ENCODE measurements around the gene EIF2D.

EIF2D gene

DNA sequence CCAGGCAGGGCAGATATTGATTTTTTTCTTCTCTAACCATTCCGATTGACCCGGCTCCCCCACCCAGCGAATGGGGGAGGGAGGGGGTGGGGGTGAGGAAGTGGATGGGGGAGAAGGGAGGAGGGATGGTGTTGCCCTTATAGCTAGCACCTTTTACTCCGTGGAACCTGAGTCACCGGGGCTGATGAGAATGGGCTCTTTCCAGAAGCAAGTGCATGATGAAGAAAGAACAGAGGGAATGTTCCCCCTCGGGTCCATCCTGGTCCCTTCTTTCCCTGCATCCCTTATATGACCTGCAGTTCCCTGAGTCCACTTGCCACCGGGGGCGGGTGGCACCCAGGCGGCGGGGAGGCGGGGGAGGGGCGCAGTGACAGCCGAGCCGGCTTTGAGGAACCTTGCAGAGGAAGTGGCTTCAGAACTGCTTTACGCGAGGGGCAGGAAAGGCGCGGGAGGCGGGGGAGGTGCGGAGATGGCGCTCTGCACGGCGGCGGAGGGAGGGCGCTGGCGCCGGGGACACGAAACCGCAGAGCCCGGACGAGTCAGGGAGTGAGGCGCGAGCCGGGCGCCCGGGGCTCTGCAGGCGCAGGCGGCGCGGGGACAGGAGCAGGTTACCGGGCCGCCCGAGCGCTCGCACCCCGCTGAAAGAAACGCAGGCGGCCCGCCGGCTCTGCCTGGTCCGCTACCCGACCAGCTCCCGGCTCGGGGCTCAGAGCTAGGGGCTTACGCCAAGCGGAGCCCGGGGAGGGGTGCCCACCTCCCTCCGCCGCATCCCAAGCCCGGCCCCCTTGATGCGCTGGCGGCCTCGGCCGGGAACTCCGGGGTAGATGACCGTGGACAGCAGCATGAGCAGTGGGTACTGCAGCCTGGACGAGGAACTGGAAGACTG, 55.3 kb downstream of the EIF2D start:
- H3K36me3 Mint-ChIP-seq: peaks cover 50% of the 10 kb centered on the region
- peak; percentile 79 to 93 for DNase-seq (ENCODE audit: low spot score in 2 of 2)
- H3K9me3 Mint-ChIP-seq: no peaks in the 10 kb centered on the region
- ATAC-seq: peak; percentile 79
- H3K4me3 Mint-ChIP-seq: peak overlapping the region; percentile 88
- H3K4me1 Mint-ChIP-seq: peaks cover 73% of the 10 kb centered on the region
- peak overlapping the region; percentile 99 for H3K27ac Mint-ChIP-seq

DNA sequence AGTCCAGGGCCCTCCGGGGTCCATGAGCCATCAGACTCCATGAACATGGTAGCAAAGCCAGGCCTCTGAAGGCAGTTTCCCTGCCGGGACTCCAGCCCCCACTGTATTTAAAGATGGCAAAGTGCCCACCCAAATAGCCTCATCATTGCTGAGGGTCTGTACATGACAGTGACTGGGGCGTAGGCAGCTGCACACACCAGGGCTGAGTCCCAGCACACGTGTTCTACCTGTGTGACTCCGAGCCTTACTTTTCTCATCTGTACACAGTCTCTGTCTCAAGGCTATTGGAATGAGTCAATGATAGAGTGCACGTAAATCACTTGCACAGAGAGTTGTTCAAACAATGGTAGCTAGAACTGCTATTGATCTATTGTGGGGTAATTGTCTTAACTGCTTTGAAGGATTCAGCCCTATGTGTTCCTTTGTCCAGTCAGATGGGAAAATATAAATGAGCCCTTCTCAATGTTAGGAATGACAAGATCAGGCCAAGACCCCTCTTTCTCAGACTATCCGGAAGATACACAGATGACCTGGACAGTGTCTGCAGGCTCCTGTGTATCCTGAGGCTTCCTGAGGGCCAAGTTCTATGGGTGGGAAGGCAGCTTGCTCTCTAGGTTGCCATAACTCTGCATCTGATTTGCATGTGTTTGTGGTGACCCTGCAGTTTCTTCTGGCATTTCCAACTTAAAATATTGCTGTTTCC, 56.1 kb downstream of the EIF2D start:
- peak in 1 of 2 donors; percentile 58 for DNase-seq (ENCODE audit: low spot score in 2 of 2)
- no peaks in the 10 kb centered on the region for H3K9me3 Mint-ChIP-seq
- H3K4me1 Mint-ChIP-seq: peaks cover 73% of the 10 kb centered on the region
- H3K27ac Mint-ChIP-seq: peak overlapping the region; percentile 99
- H3K36me3 Mint-ChIP-seq: peaks cover 42% of the 10 kb centered on the region
- peak overlapping the region; percentile 88 for H3K4me3 Mint-ChIP-seq
- ATAC-seq: peak; percentile 69

DNA sequence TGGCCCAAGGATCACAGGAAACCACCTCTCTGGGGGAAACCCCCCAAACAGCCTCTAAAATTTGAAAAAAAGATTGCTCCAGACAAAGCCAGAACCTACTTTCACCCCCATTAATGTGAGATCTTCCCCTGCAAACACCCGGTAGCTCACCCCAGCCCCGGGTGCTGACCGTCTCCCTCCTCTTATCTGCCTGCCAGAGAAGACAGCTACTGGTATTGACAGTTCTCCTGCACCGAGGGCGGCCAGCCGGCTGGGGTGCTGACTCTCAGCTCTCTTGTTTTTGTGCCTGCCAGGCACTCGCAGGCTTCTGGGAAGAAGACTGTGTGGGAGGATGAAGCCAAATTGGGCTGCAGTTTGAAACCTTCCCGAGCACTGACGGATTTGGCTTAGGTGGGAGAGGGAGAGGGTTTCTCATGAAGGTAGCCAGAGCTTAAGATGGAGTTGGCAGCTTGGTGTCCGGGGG, 56.8 kb downstream of the EIF2D start:
- Mint-ChIP-seq H3K27ac (peak overlapping the region; percentile 99), H3K4me3 (peak overlapping the region; percentile 88), H3K4me1 (peaks cover 69% of the 10 kb centered on the region), H3K9me3 (no peaks in the 10 kb centered on the region), H3K36me3 (peaks cover 35% of the 10 kb centered on the region)
- ATAC-seq: no peak
- DNase-seq (ENCODE audit: low spot score in 2 of 2): no peak

DNA sequence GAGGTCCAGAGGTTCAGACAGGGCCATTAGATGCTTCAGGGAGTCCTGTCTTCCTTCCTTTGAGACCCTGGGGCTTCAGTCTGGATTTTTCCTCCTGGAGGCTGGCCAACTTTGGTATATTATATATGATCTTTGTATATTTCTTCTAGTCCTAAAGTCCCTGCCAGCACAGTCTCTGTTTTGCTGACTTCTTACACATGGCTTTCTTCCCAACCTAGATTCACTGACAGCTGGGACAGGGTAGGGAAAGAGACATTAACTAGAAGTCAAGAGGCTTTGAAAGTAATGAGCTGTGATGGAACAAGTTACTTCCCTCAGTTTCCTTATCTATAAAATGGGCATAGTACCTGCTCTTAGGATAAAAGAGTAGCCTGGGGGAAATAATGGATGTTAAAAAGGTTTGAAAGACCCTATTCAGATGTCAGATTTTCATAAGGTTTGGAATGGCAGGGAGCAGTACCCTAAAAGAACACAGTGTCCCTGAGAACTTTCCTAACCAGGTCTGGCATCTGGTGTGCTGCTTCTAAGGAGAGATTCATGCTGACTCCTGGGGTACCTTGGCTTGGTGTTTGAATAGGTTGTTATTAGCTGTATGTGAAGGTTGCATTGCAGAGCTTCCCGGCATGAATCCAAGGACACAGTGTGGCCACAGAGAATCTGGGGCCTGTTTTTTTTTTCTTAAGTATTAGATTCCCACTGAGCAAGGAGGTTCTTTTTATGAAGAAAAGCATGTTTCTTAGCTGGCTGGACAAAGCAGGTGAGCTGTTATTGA, 57.4 kb downstream of the EIF2D start:
- Mint-ChIP-seq H3K27ac (peak overlapping the region; percentile 99), H3K36me3 (peaks cover 29% of the 10 kb centered on the region)
- no peak for ATAC-seq

DNA sequence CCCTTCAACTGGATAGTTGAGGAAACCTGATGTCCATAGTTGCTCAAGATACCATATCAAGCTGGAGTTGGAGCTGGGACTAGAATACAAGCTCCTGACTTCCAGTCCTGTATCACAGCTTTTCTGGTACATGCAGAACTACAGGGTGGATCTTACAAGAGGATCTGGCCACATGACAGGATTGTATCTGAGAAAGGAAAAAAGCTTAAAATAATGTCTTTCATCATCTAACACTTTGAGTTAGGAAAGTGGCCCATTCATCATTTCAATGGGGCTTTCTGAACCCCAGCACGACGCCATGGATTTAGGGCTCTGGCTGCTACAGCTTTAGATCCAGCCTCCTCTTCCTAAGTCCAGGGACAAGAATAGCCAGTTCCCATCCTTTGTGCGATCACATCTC, 58.1 kb downstream of the EIF2D start:
- peaks cover 57% of the 10 kb centered on the region for H3K4me1 Mint-ChIP-seq
- peak overlapping the region; percentile 99 for H3K27ac Mint-ChIP-seq
- DNase-seq (ENCODE audit: low spot score in 2 of 2) (no peak), ATAC-seq (no peak)
- peaks cover 23% of the 10 kb centered on the region for H3K36me3 Mint-ChIP-seq
- H3K4me3 Mint-ChIP-seq: no peak overlapping the region
- no peaks in the 10 kb centered on the region for H3K9me3 Mint-ChIP-seq

More for the DNA sequence above, 57.4 kb downstream of the EIF2D start:
- peak overlapping the region; percentile 88 for H3K4me3 Mint-ChIP-seq
- DNase-seq (ENCODE audit: low spot score in 2 of 2): no peak
- H3K4me1 Mint-ChIP-seq: peaks cover 63% of the 10 kb centered on the region
- no peaks in the 10 kb centered on the region for H3K9me3 Mint-ChIP-seq

DNA sequence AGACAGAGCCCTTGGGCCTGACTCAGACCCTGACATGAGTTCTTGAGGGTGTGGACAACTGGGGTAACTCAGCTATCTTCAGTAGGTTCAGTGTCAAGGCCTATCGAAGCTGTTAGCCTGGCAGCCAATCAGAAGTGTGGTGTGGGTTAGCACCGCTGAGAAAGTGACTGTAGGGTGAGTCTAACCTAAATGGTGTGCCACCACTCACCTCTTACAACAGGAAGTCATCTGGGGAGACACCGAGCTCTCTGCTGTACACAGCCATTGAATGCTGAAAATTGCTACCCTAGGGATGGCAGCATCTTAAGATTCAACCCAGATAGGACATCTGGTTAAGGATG, 60.3 kb downstream of the EIF2D start:
- Mint-ChIP-seq H3K9me3 (no peaks in the 10 kb centered on the region), H3K4me3 (peak overlapping the region; percentile 63), H3K27ac (peak overlapping the region; percentile 99), H3K4me1 (peaks cover 57% of the 10 kb centered on the region), H3K36me3 (no peaks in the 10 kb centered on the region)
- peak; percentile 54 to 86 for DNase-seq (ENCODE audit: low spot score in 2 of 2)
- peak; percentile 96 for ATAC-seq

DNA sequence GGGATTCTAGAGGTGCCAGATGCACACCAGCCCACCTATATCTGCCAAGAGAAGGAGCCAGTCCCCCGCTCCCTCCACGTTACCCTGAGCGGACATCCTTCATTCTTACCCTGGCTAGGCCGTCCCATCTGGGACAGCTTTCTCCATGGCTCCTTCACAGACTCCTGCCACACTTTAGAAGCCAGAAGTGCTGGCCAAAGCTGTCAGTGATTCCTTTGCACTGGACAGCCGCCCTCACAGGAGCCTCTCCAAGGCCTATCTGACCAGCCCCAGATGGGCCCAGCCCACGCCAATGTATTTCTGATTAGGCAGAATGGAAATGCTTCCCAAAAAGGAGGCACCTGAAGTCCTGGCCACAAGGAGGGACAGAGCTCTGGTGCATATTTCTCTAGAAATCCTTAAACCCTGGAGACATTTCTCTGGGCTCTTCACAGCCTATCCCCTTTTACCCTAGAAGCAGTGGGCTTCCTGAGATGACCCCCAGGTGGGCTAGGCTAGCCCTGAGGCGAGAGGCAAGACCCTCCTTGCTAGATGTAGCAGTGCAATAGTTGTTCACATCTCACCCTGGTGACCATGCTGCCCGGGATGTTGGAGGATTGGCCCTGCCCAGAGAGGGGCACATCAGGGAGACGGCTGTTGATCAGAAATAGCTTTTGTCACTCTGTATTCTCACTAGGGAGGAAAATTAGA, 60.8 kb downstream of the EIF2D start:
- DNase-seq (ENCODE audit: low spot score in 2 of 2) (no peak), ATAC-seq (no peak)
- Mint-ChIP-seq H3K4me3 (peak overlapping the region; percentile 63), H3K4me1 (peaks cover 55% of the 10 kb centered on the region), H3K9me3 (no peaks in the 10 kb centered on the region), H3K27ac (peak overlapping the region; percentile 99), H3K36me3 (no peaks in the 10 kb centered on the region)

DNA sequence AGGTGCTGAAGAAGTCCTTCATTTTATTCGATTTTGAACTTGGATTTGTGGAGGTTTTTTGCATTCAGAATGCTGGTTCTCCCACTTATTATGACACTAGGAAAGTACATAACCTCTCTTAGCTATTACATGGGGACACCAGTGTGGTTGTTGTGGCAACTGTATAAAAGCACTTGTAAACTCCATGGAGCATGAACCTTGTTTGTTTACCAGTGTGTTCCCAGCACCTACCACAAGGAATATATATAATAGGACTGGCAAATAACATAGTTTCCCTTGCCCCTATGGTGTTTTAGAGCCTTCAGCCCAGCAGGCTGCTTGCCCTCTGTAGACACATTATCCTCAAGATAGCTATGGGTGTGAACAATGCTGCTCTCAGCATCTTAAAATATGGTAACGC, 61.8 kb downstream of the EIF2D start:
- Mint-ChIP-seq H3K27ac (peak overlapping the region; percentile 99), H3K4me3 (no peak overlapping the region), H3K4me1 (peaks cover 45% of the 10 kb centered on the region), H3K36me3 (no peaks in the 10 kb centered on the region), H3K9me3 (no peaks in the 10 kb centered on the region)
- no peak for DNase-seq (ENCODE audit: low spot score in 2 of 2)
- no peak for ATAC-seq

DNA sequence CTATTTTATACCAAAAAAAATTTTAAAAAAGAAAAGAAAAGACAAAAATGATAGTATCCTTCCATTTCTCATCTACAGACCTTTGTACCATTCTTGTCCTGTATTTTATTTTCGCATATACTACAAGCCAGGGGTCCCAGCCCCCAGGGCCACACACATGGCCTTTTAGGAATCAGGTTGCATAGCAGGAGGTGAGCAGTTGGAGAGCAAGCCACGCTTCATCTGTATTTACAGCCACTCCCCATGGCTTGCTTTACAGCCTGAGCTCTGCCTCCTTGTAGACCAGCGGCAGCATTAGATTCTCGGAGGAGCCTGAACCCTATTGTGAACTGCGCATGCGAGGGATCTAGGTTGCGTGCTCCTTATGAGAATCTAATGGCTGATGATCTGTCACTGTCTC, 65.2 kb downstream of the EIF2D start:
- ATAC-seq: no peak
- no peaks in the 10 kb centered on the region for H3K9me3 Mint-ChIP-seq
- no peak overlapping the region for H3K27ac Mint-ChIP-seq

DNA sequence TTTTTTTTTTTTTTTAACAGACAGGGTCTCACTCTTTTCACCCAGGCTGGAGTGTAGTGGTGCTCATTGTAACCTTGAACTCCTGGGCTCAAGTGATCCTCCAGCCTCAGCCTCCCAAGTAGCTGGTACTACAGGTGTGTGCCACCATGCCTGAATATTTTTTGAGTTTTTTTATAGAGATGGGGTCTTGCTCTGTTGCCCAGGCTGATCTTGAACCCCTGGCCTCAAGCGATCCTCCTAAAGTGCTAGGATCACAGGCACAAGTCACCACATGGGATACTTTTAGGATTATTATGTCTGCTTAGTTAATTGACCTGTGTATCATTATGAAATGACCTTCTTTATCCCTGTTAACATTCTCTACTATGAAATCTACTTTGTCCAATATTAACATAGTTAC, 66.9 kb downstream of the EIF2D start:
- DNase-seq (ENCODE audit: low spot score in 2 of 2): no peak
- ATAC-seq: no peak
- Mint-ChIP-seq H3K27ac (no peak overlapping the region), H3K36me3 (no peaks in the 10 kb centered on the region), H3K4me1 (peaks cover 8% of the 10 kb centered on the region), H3K4me3 (no peak overlapping the region), H3K9me3 (no peaks in the 10 kb centered on the region)

More for the DNA sequence above, 65.2 kb downstream of the EIF2D start:
- H3K36me3 Mint-ChIP-seq: no peaks in the 10 kb centered on the region
- H3K4me3 Mint-ChIP-seq: no peak overlapping the region
- H3K4me1 Mint-ChIP-seq: peaks cover 20% of the 10 kb centered on the region
- DNase-seq (ENCODE audit: low spot score in 2 of 2): no peak

DNA sequence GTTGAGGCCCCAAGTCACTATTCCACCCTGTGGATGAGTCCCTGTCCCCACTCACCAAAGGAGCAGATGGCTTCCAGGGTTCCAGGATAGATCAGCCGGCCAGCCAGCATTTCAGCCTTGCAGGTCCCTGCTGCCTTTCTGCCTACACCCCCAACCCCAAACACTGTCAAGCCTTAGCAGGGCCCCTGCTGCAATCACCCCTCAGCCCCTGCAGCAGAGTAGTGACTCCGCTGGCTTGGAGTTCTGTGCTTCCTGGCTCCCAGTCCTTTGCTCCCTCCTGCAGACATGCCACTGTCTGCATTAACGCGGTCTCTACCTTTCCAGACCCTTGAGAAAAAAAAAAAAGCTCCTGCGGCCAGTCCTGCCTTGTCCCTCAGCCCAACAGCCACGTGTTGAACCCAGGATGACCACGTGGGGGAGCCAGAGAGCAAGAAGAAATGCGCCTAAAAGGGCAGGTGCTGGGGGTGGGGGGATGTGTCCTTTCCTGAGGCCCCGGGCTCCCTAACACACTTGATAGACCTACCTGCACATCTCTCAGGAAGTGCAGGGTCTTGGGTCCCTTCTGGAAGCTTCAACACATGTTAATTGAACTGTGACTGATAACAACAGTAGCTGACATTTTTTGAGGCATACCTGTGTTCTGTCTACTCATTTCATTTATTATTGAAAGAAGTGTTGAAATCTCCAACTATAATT, 67.6 kb downstream of the EIF2D start:
- Mint-ChIP-seq H3K4me3 (no peak overlapping the region), H3K27ac (peak overlapping the region; percentile 37), H3K4me1 (peaks cover 8% of the 10 kb centered on the region), H3K9me3 (no peaks in the 10 kb centered on the region), H3K36me3 (no peaks in the 10 kb centered on the region)
- ATAC-seq: peak; percentile 84
- DNase-seq (ENCODE audit: low spot score in 2 of 2): peak; percentile 87 to 93

Measured in stimulated activated effector memory CD8-positive, alpha-beta T cell treated with anti-CD3 and anti-CD28 coated beads, Interleukin-12 subunit alpha, Interleukin-12 subunit beta, amount 100 ng/mL, for 72 hours (primary cell).